ENCODE results near the gene NHEJ1.

Gene NHEJ1

GRCh38 chr2:219084791-219085190, 75.8 kb downstream of the NHEJ1 start:
- no peak for DNase-seq

- DNase-seq = no peak
Observed at GRCh38 chr2:219082332-219082958, 78.2 kb downstream of the NHEJ1 start.

- DNase-seq = no peak
Observed at GRCh38 chr2:219081701-219082331, 78.8 kb downstream of the NHEJ1 start.

- no peak for DNase-seq
Observed at GRCh38 chr2:219081096-219081495, 79.5 kb downstream of the NHEJ1 start.

GRCh38 chr2:219079417-219079816, 81.2 kb downstream of the NHEJ1 start:
- DNase-seq = no peak

GRCh38 chr2:219078951-219079350, 81.7 kb downstream of the NHEJ1 start:
- DNase-seq = no peak

- no peak for DNase-seq
Observed at GRCh38 chr2:219078126-219078525, 82.5 kb downstream of the NHEJ1 start.

GRCh38 chr2:219076253-219076652, 84.4 kb downstream of the NHEJ1 start:
- no peak for DNase-seq

GRCh38 chr2:219073413-219074129, 87.0 kb downstream of the NHEJ1 start:
- no peak for DNase-seq

GRCh38 chr2:219072741-219073250, 87.8 kb downstream of the NHEJ1 start:
- no peak for DNase-seq

- no peak for DNase-seq
Observed at GRCh38 chr2:219071131-219071816, 89.3 kb downstream of the NHEJ1 start.

- no peak for DNase-seq
Observed at GRCh38 chr2:219065484-219065883, 95.1 kb downstream of the NHEJ1 start.

- DNase-seq = no peak
Observed at GRCh38 chr2:219062081-219062480, 98.5 kb downstream of the NHEJ1 start.

- DNase-seq = no peak
Observed at GRCh38 chr2:219060821-219061791, 99.5 kb downstream of the NHEJ1 start, which contains the start of gene IHH. TSS of gene IHH (minus strand) at chr2:219060921. CDS start at chr2:219060467, 454 bp downstream.

GRCh38 chr2:219059725-219060682, 100.6 kb downstream of the NHEJ1 start:
- DNase-seq = no peak

GRCh38 chr2:219059375-219059724, 101.3 kb downstream of the NHEJ1 start:
- no peak for DNase-seq

GRCh38 chr2:219058541-219059374, 101.9 kb downstream of the NHEJ1 start:
- DNase-seq = no peak

- peak; percentile 64 for DNase-seq
Observed at GRCh38 chr2:219057709-219058540, 102.7 kb downstream of the NHEJ1 start.

Measured in activated effector memory CD4-positive, alpha-beta T cell treated with Interleukin-2 at 50 U/mL for 16 hours (primary cell).